SK-MEL-5 (cell line): ENCODE measurements around the gene TMEM154. TPM values are rescaled to one million over a fixed set of nuclear protein-coding genes. Genes with fewer than 3 reads are reported as not detected.

ENCODE experiments used
- DNase-seq: peaks from one replicate; pipeline ENCODE4 v3.0.0-alpha.2; 2016; ENCODE audit warnings: low read depth, low spot score
- in situ Hi-C: cut with HindIII; loops from 2 replicates; pipeline ENCODE4 v1.10.0; 2016; ENCODE audit warnings: low sequenced_read_pairs, high pct_unique_total_duplicates, low pct_unique_long_range_greater_than_20kb
- total RNA-seq: library from RNA; depleted of rRNA; stranded (reverse); fragments of >200 nt; shearing (Covaris generic); gene quantifications from 2 replicates; pipeline ENCODE4 v1.2.3, GENCODE V29; 2014

TMEM154 gene
- total RNA-seq, 1 experiment from 2014 or later, result 1.1 TPM

DNA sequence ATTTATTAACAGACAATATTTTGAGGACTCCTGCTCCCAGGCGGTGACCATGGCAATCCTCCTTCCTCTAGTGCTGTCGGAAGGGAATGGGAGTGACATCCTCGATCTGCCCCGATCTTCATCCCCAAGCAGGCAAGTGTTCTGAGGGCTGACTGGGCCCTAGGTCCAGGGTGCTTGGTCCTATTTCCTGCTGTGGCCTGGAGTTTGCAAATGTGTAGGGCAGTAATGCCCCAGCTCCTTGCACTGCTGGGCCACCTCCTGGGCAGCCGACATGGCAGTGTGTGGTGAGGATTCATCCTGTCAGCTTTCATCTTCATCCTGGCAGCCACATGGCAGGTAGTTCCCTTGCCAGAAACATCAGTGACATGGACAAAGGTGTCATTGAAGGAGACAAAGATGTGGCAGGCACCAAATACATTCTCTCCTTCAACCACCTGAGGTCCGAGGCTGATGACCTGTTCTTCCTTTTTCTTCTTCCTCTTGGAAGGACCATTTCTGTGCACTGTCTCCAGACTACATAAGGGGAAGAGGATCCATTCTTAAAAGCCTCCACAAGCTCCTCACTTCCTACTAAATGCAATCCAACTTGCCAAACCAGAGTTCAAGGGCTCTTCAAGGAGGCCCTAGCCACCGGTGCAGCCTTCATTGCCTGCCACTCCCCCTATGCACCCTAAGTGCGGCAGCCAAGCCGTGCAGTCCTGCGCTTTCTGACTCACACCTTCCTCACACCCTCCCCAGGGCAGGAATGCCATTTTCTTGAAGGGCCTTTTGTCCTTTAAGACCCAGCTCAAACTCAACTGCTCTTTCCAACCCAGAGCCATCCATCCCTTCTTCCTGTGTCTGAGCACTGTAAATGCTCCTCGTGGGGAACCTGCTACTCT is 65.7 kb downstream of the TMEM154 start:
- in situ Hi-C loops, result no loop called here
- DNase-seq, result no peak

DNA sequence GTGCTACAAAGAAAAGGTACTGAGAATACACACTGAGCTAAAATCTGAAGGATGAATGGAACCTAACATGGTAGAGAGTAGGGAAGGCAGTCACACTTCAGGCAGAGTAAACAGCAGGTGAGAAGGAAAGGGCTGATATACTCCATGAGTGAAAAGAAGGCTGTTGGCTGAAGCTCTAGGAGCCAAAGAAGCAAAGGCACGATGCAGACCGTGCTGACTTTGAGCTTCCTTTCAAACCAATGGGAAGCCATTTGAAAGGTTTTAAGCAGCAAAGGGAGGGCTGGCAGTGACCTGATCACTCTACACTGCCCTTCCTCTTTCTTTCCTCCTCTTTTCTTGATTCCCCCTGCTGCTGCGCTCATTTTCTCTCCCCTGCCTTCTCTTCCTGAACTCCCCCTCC is 66.4 kb downstream of the TMEM154 start:
- no peak for DNase-seq
- in situ Hi-C loops, result no loop called here

DNA sequence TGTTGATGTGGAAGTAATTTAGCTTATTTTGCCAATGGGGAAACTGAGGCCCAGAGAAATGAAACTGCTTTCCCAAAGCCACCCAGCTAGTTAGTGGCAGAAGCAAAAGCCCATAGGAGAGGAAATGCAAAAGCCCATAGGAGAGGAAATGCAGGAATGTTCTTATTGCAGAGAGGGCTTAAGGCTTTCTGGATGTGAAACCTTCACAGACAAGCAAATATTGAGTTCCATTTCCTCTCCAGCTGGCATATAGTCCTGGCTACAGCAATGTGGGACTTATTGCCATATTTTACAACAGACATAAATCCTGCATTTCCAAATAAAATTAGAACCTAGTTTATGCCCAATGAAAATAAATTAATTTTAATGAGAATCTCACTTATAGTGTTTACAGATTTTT is 69.7 kb downstream of the TMEM154 start:
- in situ Hi-C loops, result no loop called here
- no peak for DNase-seq

DNA sequence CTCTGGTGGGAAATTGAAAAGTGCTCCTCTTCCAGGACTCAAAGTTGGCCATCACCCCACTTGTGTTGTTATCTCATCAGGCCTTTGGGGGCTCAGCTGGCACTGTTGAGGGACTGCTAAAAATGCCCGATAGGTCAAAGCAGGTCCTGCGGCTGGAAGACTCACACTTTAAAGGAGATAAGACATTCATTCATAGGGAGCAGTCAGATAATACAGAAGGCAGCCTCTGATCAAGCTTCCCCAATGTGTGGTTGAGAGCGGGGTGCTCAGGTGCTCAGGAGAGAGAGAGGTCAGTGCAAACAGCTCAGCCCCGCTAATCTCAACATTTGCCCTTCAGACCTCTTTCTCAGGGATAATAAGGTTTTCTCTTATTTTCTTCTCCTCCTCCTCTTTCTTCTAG is 70.3 kb downstream of the TMEM154 start:
- in situ Hi-C loops, result no loop called here
- DNase-seq, result no peak

DNA sequence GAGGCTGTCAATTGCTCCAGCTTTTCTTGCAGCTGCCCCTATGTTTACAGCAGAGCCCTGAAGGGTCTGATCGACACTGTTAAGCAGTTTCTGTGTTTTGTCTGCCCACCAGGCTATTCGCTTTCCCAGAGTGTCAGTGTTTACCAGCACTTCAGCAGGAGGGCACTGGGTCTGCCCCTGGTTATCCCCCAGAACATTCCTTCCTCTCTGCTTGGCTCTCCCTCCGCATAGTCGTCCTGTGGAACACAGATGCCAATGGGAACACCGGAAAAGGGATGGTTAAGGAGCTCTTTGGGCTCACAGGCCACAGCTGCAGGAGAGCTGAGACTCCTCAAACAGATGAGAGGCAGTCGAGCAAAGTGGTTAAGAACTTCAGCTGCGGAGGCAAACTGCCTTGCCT is 72.6 kb downstream of the TMEM154 start:
- no peak for DNase-seq
- in situ Hi-C loops, result no loop called here

DNA sequence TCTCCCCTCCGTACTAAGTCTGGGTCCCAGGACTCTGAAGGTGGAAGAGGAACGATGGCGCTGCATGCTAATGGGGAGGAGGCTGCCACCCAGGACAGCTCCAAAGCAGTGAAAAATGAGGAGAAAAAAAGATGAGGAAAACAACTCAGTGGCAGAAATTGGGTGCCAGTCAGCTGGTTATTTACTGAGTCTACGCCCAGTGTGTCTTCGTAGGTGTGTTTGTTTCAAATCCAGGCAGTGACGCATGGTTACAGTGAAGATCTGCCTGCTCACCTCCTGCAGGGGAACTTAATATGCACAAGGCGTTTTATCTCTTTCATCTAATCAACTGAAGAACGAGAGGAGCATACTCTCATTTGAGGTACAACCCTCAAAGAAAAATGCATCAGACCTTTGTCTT is 73.0 kb downstream of the TMEM154 start:
- DNase-seq, result no peak
- in situ Hi-C loops, result no loop called here

DNA sequence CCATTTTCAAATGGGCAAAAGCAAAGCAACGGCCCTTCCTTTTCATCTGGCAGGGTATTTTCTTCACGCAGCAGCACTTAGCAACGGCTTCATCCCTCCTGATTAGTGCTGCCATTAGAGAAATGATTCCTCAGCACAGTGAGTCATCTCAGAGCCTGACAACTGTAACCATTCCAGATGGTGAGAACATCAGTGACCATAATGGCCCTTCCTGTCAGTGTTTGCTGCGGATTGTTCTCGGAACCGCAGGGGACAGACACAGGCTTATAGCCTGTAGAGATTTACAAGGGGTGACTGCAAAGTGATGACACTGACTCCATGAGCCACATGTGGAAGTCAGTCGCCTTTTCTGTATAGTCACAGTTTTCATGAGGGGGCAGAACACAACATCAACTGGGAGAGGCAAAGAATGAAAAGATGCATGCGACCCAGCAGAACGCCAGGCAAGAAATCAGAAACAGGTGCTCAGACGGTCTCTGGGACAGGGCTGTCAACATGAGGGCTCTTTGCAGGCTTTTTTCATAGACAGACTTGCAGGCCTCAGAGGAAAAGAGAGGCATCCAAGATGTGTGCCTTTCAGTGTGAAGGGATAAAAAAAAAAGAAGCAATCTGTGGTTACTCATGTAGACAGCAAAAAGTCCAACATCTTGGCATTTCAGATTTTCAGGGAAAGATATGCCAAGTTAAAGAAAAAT is 74.0 kb downstream of the TMEM154 start:
- in situ Hi-C loops, result no loop called here

DNA sequence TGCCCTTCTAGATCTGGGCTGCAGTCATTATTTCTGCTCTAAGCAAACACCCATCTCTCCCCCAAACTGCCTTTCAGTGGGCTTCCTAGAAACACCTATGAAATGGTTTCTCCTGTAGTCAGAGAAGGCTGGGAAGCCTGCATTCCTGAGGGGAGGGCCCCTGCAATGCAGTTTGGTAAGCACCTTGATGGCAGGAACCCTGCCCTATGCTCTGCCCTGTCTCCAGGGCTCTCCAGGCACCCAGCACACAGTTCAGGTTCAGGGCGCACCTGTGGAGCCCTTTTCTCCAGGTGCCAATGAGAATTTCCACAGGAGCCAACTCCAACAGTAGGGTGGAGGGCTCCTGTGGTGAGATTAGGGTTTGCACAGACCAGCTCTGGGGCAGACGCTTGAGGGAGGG is 74.8 kb downstream of the TMEM154 start:
- in situ Hi-C loops, result no loop called here
- DNase-seq, result no peak

More for the DNA sequence above, 74.0 kb downstream of the TMEM154 start:
- DNase-seq, result no peak

DNA sequence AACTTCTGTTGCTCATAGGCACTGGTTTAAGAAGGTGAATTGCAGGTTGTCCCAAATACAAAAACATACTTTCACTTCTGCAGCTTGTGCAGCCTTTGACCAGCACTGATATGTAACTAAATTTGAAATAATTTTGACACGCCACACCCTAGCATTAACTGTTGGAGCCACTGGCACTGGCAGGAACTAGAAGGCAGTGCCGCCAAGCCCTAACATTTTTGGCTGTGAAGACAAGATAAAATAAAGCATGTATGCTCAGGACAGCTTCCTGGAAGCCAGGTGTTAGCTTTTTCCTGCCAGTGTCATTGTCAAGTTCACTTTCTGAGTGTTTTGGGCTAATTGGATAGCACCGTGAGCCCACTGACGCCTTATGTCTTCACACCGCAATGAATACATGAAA is 78.6 kb downstream of the TMEM154 start:
- in situ Hi-C loops, result no loop called here
- no peak for DNase-seq

DNA sequence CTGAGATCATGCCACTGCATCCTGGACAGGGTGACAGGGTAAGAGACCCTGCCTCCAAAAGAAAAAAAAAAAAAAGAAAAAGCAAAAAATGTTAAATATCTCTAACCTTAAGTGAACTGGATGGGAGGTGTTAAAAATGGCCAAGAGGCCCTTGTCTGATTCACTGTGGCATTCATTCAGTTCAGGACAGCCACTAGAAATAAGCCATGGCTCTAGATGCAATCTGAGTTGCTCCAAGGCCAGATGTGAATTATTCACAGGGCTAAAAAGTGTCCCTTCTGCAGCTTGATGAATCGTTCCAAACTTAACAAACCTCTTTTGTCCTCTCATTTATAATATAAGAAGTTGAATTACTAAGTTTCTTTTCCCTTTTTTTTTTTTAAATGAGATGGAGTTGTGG is 80.2 kb downstream of the TMEM154 start:
- DNase-seq, result no peak
- in situ Hi-C loops, result no loop called here

DNA sequence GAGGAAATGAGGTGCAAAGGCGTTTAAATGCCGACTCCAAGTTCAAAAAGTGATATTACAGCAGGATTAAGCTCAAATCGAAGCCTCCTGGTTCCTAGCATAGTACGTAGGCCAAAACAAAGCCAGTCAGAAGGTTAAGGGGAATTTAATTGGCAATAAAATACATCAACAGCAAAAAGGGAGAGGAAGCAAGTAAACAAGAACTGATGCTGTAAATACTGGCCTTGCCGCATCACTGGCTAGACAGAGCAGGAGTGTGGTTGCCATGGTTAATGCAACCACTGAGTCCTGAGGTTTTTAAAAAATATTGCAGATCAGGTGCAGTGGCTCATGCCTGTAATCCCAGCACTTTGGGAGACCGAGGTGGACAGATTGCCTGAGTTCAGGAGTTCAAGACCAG is 80.7 kb downstream of the TMEM154 start:
- in situ Hi-C loops, result no loop called here
- DNase-seq, result no peak

DNA sequence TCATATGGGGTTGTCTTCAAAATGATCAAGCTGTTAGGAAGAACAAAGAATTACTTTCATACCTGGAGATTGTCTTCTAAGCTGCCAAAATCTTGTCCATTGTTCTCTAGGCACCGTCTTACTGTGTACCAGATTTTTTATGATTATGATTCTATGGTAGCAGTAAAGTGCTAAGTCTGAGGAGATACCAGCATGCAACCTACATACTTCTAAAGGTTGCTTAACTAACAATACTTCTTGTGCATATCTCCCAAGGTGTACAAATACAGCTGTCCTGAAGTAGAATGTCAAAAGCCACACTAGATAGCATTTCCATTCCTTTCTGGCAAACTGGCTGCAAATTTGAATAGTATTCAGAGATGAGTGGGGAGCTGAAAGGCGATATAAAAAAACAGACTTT is 81.3 kb downstream of the TMEM154 start:
- in situ Hi-C loops, result no loop called here
- DNase-seq, result no peak

DNA sequence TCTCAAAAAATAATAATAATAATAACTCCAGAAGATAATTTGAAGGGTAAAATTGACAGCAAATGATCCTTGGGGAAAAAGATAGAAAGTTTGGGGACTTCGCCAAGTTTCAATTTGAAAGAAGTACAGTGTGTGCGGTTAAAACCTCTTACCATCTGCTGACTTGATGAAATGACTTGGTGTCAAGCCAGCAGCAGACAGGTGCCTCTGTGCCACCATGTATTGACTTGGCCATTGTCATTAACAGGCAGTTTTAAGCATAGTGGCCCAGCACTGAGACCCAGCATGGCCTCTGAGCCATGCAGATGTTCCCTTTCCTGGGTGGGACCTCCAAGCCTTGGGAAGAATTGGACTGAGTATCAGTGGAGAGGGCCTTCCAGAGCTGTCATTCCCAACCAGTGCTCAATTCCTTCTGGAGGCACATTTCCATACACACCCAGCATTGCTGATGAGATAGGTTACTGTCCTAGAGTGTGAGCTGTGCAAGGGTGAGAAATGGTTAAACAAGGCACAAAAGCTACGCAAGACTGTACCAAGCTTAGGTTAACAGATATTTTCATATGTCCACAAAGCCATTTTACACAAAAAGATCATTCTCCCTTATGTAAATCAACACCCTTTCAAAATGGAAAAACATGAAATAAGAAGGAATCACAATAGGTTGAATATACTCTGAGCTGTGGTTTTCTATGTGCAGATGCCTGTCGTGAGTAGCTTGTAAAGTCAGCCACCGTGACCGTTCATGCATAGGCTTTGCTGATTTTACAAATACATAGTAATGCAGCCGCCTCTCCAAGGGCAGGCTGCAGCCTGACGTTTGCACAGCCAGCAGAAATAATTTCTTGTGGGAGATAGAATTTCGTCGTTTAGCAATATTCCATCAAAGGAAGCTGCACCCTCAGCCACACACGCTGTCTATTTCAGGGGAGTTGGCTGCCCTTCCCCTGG is 84.5 kb downstream of the TMEM154 start:
- no peak for DNase-seq
- in situ Hi-C loops, result no loop called here

DNA sequence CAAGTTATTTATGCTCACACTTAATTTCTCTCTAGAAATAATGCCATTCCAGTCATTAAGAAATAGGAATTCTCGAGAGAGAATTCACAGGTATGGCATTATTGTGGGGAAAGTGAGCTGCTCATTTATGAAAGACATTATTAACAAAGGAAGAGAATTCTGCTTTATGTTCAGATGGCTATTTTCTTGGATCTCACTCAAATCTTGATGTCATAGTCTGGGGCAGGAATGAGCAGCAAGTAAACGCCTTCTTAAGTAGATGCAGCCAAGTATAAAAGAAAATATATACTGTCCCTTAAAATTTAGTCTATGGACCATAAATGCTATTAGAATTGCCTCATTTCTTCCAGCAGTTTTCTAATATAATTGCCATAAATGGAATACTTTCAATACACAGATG is 85.7 kb downstream of the TMEM154 start:
- no peak for DNase-seq
- in situ Hi-C loops, result no loop called here

DNA sequence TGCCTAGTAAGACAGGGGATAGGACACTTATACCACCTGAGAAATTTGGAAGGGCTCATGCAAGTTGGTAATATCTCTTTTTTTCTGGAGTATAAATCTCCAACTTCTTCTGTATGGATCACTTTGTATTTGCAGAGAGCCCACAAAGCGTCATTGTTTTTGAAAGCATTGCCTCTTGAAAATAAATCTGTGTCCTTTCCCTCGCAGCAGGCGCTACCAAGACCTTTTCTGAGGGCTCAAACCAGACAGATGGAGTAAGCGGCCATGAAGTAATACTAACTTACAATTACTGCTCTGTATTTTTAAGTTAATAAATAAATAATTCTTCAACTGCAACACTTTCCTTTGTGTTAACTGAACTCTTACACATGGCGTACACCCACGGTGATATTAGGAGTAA is 87.9 kb downstream of the TMEM154 start:
- in situ Hi-C loops, result no loop called here
- DNase-seq, result peak; percentile 40

DNA sequence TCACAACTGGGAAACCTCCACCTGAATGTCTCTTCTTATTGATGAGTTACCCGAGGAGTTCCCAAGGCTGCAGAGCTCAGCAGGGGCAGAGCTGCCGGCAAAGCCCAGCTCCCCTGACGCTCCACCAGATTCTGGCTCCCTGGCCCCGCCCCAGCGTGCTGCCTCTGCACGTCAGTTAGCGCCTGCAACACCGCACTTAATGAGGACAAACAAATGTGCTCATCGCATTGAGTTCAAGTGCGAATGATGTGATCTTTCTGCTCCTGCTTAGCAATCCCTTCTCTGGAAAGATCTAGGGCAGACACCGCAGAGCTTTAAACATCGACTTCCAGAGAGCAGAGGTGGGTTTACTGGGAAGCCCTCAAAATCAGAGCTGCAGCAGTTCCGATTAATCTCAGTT is 88.4 kb downstream of the TMEM154 start:
- in situ Hi-C loops, result no loop called here
- DNase-seq, result peak; percentile 20

DNA sequence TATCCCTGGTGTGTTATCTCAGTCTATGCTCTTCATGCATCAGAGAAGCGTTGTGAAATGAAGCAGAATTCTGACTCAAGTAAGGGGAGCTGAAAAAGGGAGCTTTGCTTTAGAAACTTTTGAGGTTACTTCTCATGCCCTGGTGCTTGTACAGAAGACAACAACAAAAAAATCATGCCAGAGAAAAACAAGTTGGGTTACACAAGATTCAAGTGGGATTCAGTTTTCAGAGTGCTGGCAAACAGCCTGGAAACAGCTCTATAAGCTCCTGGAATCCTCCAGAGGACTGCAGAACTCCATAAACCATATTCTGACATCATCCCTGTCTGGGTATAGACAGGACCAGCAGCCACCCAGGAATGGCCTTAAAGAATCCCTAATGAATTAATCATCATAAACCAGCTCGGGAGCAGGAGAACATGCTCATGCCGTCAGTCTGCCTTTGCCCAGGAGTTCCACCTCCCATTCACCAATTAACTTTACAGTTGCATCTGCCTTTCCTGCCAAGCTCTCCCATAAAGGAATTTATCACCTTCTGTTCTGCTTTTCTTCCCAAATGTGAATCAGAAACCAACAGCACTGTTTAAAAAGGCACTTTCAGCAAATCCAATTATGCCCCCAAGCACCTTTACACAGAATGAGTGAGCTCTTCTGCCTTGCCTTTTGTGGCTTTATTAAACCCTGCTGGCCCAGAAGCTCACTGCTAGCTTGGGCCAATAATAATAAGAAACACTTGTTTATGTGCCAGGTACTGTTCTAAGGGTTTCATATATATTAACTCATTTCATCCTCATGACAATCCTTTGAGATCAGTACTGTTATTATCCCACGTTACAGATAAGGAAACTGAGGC is 89.4 kb downstream of the TMEM154 start:
- peak; percentile 2 for DNase-seq
- in situ Hi-C loops, result no loop called here
